Measurements from ENCODE around the gene CAPN11. TPM values are rescaled to one million over a fixed set of nuclear protein-coding genes. Genes with fewer than 3 reads are reported as not detected.

Gene CAPN11
- total and polyA plus RNA-seq, 10 of the 15 experiments (the other 5 are each of a cell fraction or from before 2014, with no cell fraction given): 0.05 to 0.44 (median 0.31) TPM

DNA sequence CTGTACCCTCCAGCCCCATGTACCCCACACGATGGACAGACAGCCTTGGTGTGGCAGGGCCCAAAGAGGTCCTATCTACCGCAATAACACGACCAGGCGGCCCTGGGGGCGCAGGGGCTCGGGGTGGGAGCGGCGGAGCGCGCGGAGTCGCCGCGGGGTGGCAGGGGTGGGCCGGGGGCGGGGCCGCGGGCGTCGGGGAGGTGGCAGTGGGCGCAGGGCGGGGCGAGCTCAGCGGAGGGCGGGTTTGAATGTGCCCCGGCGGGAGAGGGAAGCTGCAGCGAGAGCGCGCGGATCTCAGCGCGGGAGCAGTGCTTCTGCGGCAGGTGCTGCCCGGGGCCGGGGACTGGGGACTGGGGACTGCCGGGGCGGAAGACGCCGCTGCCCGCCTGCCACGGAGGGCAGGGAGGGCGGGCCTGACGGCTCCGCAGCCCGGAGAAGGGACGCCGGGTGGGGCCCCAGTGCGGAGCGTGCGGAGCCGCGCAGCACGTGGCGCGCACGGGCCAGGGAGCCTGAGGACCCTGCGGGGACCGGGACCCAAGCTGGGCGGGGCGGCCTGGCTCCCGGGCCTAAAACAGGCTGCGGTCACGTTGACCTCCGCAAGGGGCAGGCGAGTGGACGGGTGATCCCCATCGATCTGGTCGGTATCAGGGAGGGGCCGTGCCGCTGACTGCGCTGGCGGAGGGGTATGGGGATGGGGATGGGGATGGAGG, 64.9 kb downstream of the CAPN11 start, which contains the start of gene SLC29A1 (continued):
- TF ChIP-seq, protein P1, sequence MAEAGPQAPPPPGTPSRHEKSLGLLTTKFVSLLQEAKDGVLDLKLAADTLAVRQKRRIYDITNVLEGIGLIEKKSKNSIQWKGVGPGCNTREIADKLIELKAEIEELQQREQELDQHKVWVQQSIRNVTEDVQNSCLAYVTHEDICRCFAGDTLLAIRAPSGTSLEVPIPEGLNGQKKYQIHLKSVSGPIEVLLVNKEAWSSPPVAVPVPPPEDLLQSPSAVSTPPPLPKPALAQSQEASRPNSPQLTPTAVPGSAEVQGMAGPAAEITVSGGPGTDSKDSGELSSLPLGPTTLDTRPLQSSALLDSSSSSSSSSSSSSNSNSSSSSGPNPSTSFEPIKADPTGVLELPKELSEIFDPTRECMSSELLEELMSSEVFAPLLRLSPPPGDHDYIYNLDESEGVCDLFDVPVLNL (IDR thresholded peaks at IDR 0.05; ENCODE audit: low read depth, low read length): peak; percentile 70
- TF ChIP-seq MEF2B (IDR thresholded peaks at IDR 0.05; ENCODE audit: partially characterized antibody, poor library complexity, severe bottlenecking) (no peak), SIX5 (IDR thresholded peaks at IDR 0.05; ENCODE audit: low read depth, low read length, severe bottlenecking) (no peak), NFXL1 (IDR thresholded peaks at IDR 0.05; ENCODE audit: borderline replicate concordance) (no peak), CBFB (IDR thresholded peaks at IDR 0.05; ENCODE audit: low read depth) (no peak), ETV6 (conservative IDR thresholded peaks at IDR 0.05 in 1 of 2, IDR thresholded peaks at IDR 0.05 in 1 of 2; ENCODE audit: borderline replicate concordance in 1 of 2, low read depth in 1 of 2) (no peak), ZNF384 (IDR thresholded peaks at IDR 0.05; ENCODE audit: borderline replicate concordance, low read depth, low read length) (no peak), MXI1 (IDR thresholded peaks at IDR 0.05; ENCODE audit: low read depth, low read length) (peak; percentile 73), RFX5 (IDR thresholded peaks at IDR 0.05; ENCODE audit: low read depth, low read length) (no peak), POLR2AphosphoS5 (IDR thresholded peaks at IDR 0.05; ENCODE audit: low read length) (peak; percentile 50; the same call in 1 of the 2 replicates), TAF1 (IDR thresholded peaks at IDR 0.05; ENCODE audit: borderline replicate concordance, low read depth, low read length) (no peak), EGR1 (IDR thresholded peaks at IDR 0.05; ENCODE audit: borderline replicate concordance in 1 of 2, low read depth in 2 of 2, low read length in 2 of 2) (0 out of 3 replicates have a peak, but pooled peaks of 1 of the 2 experiments have one; percentile 25), TCF3 (IDR thresholded peaks at IDR 0.05; ENCODE audit: borderline replicate concordance, insufficient read depth, low read depth, low read length) (peak; percentile 45; the same call in 1 of the 2 replicates), RUNX3 (IDR thresholded peaks at IDR 0.05; ENCODE audit: low read length) (peak; percentile 25; the same call in 1 of the 2 replicates), POLR2A (IDR thresholded peaks at IDR 0.05; ENCODE audit: low read depth, low read length) (peak; percentile 89), ESRRA (IDR thresholded peaks at IDR 0.05; ENCODE audit: low read length) (no peak), PML (IDR thresholded peaks at IDR 0.05; ENCODE audit: low read length) (no peak), MTA3 (IDR thresholded peaks at IDR 0.05; ENCODE audit: borderline replicate concordance, low read length) (no peak)
- TF ChIP-seq, protein P2, sequence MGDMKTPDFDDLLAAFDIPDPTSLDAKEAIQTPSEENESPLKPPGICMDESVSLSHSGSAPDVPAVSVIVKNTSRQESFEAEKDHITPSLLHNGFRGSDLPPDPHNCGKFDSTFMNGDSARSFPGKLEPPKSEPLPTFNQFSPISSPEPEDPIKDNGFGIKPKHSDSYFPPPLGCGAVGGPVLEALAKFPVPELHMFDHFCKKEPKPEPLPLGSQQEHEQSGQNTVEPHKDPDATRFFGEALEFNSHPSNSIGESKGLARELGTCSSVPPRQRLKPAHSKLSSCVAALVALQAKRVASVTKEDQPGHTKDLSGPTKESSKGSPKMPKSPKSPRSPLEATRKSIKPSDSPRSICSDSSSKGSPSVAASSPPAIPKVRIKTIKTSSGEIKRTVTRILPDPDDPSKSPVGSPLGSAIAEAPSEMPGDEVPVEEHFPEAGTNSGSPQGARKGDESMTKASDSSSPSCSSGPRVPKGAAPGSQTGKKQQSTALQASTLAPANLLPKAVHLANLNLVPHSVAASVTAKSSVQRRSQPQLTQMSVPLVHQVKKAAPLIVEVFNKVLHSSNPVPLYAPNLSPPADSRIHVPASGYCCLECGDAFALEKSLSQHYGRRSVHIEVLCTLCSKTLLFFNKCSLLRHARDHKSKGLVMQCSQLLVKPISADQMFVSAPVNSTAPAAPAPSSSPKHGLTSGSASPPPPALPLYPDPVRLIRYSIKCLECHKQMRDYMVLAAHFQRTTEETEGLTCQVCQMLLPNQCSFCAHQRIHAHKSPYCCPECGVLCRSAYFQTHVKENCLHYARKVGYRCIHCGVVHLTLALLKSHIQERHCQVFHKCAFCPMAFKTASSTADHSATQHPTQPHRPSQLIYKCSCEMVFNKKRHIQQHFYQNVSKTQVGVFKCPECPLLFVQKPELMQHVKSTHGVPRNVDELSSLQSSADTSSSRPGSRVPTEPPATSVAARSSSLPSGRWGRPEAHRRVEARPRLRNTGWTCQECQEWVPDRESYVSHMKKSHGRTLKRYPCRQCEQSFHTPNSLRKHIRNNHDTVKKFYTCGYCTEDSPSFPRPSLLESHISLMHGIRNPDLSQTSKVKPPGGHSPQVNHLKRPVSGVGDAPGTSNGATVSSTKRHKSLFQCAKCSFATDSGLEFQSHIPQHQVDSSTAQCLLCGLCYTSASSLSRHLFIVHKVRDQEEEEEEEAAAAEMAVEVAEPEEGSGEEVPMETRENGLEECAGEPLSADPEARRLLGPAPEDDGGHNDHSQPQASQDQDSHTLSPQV (IDR thresholded peaks at IDR 0.05): no peak
- TF ChIP-seq, protein P3, sequence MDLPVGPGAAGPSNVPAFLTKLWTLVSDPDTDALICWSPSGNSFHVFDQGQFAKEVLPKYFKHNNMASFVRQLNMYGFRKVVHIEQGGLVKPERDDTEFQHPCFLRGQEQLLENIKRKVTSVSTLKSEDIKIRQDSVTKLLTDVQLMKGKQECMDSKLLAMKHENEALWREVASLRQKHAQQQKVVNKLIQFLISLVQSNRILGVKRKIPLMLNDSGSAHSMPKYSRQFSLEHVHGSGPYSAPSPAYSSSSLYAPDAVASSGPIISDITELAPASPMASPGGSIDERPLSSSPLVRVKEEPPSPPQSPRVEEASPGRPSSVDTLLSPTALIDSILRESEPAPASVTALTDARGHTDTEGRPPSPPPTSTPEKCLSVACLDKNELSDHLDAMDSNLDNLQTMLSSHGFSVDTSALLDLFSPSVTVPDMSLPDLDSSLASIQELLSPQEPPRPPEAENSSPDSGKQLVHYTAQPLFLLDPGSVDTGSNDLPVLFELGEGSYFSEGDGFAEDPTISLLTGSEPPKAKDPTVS (IDR thresholded peaks at IDR 0.05; ENCODE audit: low read depth, low read length): no peak

All from GM12878 (cell line).